NCI-H1930 (cell line): Measurements from ENCODE around the gene TMEM167A.
"Not testable (repeated sequence)": the region's sequence is repeated elsewhere in the genome, so short reads cannot be mapped to it uniquely, and the experiment has no call there.

Experiments used
- DNase-seq, 2 experiments: peaks; one replicate each; lab custom pipeline; 2025; lab: John Stamatoyannopoulos, UW

The TMEM167A gene

GRCh38 chr5:83090169-83090568 is 13.0 kb upstream of the TMEM167A start:
- no peak for DNase-seq

DNA sequence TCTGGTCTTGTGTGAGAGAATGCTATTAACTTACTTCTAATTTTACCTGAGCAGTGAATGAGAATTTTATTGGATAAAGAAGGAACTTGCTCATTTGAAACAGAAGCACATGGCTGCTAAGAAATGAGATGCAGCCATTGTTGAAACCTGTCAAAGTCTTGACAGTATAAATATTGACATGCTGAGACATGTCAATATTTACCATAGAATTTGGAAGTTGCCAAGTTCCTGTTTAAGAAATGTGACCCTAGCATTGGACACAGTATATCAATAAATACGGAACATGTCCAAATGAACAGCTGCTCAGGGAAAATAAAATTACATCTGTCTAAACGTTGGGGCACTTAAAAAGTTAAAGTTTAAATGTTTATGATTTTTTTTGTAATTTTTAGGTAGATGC is 7.9 kb upstream of the TMEM167A start:
- DNase-seq = no peak

DNA sequence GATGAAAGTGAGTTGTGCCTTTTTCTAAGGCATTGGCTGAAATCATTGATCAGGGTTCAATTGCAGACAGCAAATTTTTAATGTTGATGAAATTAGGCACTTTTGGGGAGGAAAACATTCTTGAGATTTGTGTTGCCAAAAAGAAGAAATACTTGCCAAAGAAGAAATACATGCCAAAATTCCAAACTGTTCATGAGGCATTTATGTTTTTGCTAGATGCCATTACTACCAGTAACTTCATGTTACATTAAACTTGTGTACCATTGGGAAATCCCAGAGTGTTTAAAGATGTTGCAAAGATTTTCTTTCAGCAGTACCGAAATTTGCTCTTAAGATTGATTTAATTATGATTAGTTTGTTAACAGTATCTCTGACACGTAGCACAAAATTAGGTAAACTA is 7.1 kb upstream of the TMEM167A start:
- no peak for DNase-seq

DNA sequence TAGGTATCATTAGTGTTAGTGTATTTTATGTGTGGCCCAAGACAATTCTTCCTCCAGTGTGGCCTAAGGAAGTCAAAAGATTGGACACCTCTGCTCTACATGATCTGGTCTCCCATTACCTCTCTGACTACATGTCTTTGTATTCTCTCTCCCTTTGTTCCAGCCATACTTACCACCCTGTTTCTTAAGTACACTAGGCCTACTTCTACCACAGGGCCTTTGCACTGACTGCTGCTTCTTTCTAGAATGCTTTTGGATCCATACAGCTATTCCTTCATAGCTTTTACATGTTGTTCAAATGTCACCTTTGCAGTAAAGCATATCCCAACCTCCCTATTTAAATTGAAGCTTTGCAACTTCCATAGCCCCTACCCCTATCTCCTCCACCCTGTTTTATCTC is 5.6 kb upstream of the TMEM167A start:
- no peak for DNase-seq

DNA sequence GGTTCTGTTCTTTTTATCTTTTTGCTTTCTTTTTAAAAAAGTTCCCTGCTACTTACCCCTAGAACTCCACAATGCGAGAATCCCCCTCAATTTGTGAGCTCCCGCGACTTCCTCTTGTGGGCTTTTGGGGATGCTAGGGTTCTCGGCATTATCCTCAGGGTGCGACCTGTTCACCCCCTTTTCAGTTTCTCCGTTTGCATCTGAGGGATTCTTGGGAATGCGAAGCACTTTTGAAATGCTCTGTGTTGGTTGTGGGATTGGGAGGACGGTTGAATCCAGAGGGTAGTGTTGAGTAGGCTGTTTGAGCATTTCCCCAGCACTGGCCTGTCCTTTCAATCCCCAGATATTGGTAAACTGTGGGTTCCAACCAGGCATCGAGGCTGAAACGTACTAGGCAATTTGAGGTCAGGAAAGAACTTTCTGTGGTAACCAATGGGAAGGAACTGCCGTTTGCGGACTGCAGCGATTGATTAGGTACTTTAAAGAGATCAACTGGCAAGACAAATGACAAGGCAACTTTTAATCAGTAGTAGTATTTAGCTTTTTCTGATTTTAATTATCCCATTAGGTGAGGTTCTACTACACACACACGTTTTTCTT is 568 bp upstream of the TMEM167A start:
- no peak for DNase-seq

DNA sequence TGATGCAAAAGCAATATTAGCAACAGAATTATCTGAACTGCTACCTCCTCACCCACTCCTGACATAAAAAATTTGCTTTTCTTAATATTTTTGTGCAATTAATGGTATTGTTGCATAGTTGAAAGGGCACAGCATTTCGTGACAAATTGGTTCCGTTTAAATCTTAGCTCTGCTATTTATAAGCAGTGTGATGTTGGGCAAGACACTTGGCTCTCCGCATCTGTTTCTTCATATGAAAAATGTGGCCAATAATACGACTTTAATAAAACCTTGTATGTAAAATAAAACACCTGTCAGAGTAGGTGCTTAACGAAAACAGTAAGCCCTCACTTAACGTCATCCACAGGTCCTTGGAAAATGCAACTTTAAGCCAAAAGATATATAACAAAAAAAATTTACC is 4.2 kb downstream of the TMEM167A start:
- no peak for DNase-seq

GRCh38 chr5:83071286-83072051 is 5.7 kb downstream of the TMEM167A start:
- no peak for DNase-seq

DNA sequence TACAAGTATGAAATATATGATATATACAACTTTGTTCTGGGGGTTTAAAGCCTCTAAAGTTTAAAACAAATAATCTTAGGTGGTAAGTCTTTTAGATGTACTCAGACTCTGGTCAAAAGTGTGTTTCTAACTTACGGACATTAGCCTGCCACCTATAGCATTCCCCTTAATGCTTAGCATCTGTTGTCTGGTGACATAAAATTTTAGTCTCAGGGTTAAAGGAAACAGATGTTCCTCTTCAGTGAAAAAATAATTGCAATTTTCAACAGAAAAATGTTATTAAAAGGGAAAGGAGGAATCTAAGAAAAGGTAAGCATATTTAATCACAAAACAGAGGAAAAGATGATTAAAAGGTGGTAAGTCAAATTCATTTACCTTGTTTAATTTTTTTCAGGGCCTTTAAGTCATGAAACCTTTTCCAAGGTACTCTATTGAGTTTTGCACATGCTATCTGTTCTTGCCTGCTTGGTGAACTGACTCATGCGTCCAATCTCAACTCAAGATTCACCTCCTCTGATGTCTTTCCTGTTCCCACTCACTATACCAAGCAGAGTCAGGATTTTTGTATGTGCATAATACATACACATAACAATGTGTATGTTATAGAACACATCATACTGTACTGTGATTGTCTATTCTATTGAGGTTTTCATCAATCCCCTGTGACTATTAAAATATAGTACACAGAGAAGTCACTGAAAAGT is 7.9 kb downstream of the TMEM167A start:
- DNase-seq = no peak

- DNase-seq = not testable (repeated sequence)
Measured at GRCh38 chr5:83067377-83067776, 9.8 kb downstream of the TMEM167A start.

GRCh38 chr5:83066548-83067110 is 10.6 kb downstream of the TMEM167A start:
- no peak for DNase-seq

- no peak for DNase-seq
Measured at GRCh38 chr5:83059341-83059740, 17.9 kb downstream of the TMEM167A start.

DNA sequence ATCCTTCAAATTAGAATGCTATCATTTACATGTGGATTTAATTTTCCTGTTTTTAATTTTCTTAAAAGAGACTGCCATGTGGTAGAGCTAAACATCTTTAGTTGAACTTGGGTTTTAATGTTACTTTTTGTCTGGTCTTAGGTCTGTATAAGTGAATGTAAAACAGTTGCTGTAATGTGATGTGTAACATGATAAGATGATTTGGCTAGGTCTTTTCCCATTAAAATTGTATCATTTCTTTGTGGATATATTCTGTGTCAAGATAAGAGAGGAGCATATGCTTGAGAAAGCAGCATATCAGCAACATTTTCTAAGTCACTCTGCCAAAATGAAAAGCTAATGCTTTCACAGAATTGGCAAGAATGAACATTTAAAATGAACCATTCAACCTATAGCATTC is 18.5 kb downstream of the TMEM167A start:
- DNase-seq = no peak

GRCh38 chr5:83055166-83055565 is 22.0 kb downstream of the TMEM167A start:
- DNase-seq = no peak

GRCh38 chr5:83050723-83051340 is 26.4 kb downstream of the TMEM167A start:
- DNase-seq = no peak

- DNase-seq = no peak
Measured at GRCh38 chr5:83049370-83049885, 27.8 kb downstream of the TMEM167A start.

DNA sequence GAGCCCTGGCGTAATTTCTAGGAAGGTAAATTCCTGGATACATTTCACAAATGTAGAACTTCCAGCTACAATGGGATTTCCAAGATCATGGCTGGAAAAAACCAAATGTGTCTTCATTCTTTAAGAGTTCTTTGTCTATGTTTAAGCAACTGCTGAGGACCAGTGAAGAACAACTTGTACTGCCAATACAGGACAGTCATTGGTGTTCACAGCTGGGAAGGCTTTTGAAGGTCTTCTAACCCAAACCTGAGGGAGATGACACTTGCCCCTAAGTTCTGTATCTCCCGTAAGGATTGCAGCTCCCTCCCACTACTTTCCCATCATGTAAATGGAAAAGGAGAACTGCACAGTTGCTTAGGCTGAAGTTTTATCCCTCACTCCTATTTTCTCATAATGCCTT is 28.4 kb downstream of the TMEM167A start:
- DNase-seq = no peak

- DNase-seq = no peak
Measured at GRCh38 chr5:83048277-83048676, 28.9 kb downstream of the TMEM167A start.

- no peak for DNase-seq
Measured at GRCh38 chr5:83044926-83045325, 32.3 kb downstream of the TMEM167A start.

DNA sequence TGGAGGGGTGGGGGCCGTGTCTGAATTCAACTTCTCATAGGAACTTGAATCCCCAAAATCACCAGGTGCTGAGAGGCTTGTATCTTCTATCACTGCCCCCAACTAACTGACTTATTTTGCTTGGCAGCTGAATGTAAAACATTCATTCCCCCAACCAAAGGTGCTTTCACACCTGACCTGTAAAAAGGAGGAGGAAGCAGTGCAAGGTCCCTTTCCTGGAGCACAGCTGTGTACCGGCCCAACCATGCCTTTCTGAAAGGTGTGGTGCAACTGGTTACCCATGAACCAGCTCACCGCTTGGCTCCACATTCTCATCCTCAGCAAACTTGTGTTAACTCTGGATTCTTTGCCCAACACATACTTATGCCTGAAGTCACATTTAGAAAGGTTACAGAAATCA is 34.7 kb downstream of the TMEM167A start:
- DNase-seq = no peak

DNA sequence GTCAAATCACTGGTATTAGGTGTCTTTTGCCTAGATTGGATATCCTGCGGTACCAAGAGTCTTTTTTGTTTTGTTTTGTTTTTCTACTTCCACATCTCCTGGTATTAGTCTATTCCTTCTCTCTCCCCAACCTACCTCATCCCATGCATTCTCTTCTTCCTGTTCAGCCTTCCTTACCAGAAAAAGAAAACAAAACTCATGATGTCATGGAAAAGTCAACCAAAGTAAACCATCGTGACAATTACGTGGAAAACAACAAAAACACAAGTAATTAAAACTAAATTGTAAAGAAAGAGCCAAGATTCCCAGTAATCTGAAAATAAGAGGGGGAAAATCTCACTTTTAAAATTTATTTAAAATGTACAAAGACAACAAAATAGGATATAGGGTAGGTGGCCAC is 38.3 kb downstream of the TMEM167A start:
- no peak for DNase-seq

- no peak for DNase-seq
Measured at GRCh38 chr5:83036991-83037575, 40.1 kb downstream of the TMEM167A start.
